Measurements from ENCODE around the gene FCN1.

- TF ChIP-seq CTCF (IDR thresholded peaks at IDR 0.05): no peak
- no peak for TF ChIP-seq POLR2A (IDR thresholded peaks at IDR 0.05)
These were observed 46.8 kb upstream of the FCN1 start for GRCh38 chr9:134964271-134965055.

All from right lobe of liver (tissue), 4 donors.